ENCODE measurements around the gene SLC66A1. TPM values are rescaled to one million over a fixed set of nuclear protein-coding genes. Genes with fewer than 3 reads are reported as not detected.

SLC66A1 gene
- total RNA-seq, 1 experiment from 2014 or later, result 24.0 TPM

DNA sequence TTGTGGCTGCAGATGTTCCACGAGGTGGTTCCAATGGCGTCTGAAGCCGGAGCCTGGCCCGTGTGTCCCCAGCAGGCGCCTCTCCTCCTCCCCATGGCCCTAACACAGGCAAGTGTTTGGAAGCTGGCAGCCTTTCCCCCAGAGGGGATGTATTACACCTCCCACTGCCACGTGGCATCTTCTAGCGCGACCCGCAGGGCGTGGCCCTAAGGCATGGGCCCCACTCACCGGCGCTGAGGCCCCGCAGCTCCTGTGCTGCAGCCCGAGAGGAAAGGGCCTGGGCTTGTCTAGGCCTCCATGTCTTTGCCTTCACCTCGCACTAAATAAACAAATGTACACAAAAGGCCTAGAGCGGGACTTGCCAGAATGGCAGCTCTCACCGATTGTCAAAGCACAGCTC is 37.9 kb downstream of the SLC66A1 start:
- ChIA-PET POLR2A (no interaction called here), CTCF (no interaction called here)
- TF ChIP-seq, protein P1, sequence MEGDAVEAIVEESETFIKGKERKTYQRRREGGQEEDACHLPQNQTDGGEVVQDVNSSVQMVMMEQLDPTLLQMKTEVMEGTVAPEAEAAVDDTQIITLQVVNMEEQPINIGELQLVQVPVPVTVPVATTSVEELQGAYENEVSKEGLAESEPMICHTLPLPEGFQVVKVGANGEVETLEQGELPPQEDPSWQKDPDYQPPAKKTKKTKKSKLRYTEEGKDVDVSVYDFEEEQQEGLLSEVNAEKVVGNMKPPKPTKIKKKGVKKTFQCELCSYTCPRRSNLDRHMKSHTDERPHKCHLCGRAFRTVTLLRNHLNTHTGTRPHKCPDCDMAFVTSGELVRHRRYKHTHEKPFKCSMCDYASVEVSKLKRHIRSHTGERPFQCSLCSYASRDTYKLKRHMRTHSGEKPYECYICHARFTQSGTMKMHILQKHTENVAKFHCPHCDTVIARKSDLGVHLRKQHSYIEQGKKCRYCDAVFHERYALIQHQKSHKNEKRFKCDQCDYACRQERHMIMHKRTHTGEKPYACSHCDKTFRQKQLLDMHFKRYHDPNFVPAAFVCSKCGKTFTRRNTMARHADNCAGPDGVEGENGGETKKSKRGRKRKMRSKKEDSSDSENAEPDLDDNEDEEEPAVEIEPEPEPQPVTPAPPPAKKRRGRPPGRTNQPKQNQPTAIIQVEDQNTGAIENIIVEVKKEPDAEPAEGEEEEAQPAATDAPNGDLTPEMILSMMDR (IDR thresholded peaks at IDR 0.05; ENCODE audit: insufficient read depth in 1 of 2, low read depth in 1 of 2, low read length in 1 of 2, severe bottlenecking in 1 of 2, unreplicated experiment in 1 of 2), result no peak
- no peak for DNase-seq
- Histone ChIP-seq H3K4me1 (no peaks in the 10 kb centered on the region), H3K36me3 (ENCODE audit: control insufficient read depth, insufficient read depth, low read length) (no peaks in the 10 kb centered on the region; the same call in 1 of the 2 replicates), H3K9me3 (no peaks in the 10 kb centered on the region), H3K27me3 (replicated peaks; ENCODE audit: control insufficient read depth, insufficient read depth, low read length) (no peaks in the 10 kb centered on the region), H3K4me3 (ENCODE audit: low read depth, low read length) (no peak overlapping the region)
- intact Hi-C loops (cut with micrococcal nuclease; ENCODE audit: unreplicated experiment), result no loop called here
- no TSS peak for BruUV-seq (replicated peaks)
- Mint-ChIP-seq H3K4me3 (ENCODE audit: unreplicated experiment) (no peak overlapping the region), H3K36me3 (ENCODE audit: insufficient read depth, unreplicated experiment) (peaks cover 45% of the 10 kb centered on the region), H3K27me3 (ENCODE audit: insufficient read depth, unreplicated experiment) (no peaks in the 10 kb centered on the region), H3K9me3 (ENCODE audit: unreplicated experiment) (no peaks in the 10 kb centered on the region), H3K27ac (ENCODE audit: unreplicated experiment) (no peak overlapping the region), H3K4me1 (ENCODE audit: low read depth, unreplicated experiment) (peaks cover 5% of the 10 kb centered on the region)

DNA sequence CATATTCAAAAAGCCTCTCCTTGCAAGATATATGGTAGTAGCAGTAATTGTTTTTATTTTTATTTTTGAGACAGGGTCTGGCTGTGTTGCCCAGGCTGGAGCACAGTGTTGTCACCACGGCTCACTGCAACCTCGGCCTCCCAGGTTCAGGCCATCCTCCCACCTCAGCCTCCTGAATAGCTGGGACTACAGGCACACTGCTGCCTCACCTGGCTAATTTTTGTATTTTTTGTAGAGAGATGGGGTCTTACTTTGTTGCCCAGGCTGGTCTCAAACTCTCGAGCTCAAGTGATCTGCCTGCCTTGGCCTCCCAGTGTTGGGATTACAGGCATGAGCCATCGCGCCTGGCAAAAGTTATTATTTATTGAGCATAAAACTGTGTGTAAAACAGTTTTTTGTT is 38.4 kb downstream of the SLC66A1 start:
- no peak overlapping the region for H3K4me3 ChIP-seq (ENCODE audit: low read depth, low read length)
- no peak overlapping the region for H3K27ac Mint-ChIP-seq (ENCODE audit: unreplicated experiment)
- TF ChIP-seq, protein P1 (IDR thresholded peaks at IDR 0.05; ENCODE audit: insufficient read depth in 1 of 2, low read depth in 1 of 2, low read length in 1 of 2, severe bottlenecking in 1 of 2, unreplicated experiment in 1 of 2), result no peak
- H3K4me3 Mint-ChIP-seq (ENCODE audit: unreplicated experiment), result no peak overlapping the region
- peaks cover 5% of the 10 kb centered on the region for H3K4me1 Mint-ChIP-seq (ENCODE audit: low read depth, unreplicated experiment)
- H3K4me1 ChIP-seq, result no peaks in the 10 kb centered on the region
- intact Hi-C loops (cut with micrococcal nuclease; ENCODE audit: unreplicated experiment), result no loop called here
- DNase-seq, result no peak
- no peaks in the 10 kb centered on the region for H3K9me3 Mint-ChIP-seq (ENCODE audit: unreplicated experiment)
- ChIA-PET POLR2A (no interaction called here), CTCF (no interaction called here)
- no peaks in the 10 kb centered on the region for H3K9me3 ChIP-seq
- H3K27me3 Mint-ChIP-seq (ENCODE audit: insufficient read depth, unreplicated experiment), result no peaks in the 10 kb centered on the region
- BruUV-seq (replicated peaks), result no TSS peak
- H3K36me3 ChIP-seq (ENCODE audit: control insufficient read depth, insufficient read depth, low read length), result no peaks in the 10 kb centered on the region; the same call in 1 of the 2 replicates
- no peaks in the 10 kb centered on the region for H3K27me3 ChIP-seq (replicated peaks; ENCODE audit: control insufficient read depth, insufficient read depth, low read length)
- peaks cover 49% of the 10 kb centered on the region for H3K36me3 Mint-ChIP-seq (ENCODE audit: insufficient read depth, unreplicated experiment)

DNA sequence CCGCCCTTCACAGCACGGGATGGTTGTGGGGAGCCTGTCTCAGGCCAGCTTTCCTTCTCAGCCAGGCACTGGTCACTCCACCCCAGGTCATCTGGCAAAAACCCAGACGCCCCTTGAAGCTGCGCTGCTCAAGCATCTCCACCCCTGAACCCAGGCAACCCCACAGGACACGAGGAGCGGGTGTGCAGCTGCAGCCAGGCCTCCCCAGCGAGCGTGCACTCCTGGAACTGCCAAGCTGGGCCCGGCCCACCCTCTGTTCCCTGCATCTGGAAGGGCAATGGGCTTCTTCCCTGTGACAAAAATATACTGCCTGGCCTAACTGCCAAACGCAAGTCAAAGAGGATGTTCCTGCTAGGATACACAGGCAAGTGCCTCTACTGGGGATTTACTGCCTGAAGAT is 39.7 kb downstream of the SLC66A1 start:
- H3K4me3 ChIP-seq (ENCODE audit: low read depth, low read length), result no peak overlapping the region
- ChIA-PET POLR2A (no interaction called here), CTCF (no interaction called here)
- no peak overlapping the region for H3K27ac Mint-ChIP-seq (ENCODE audit: unreplicated experiment)
- no peak for DNase-seq
- peaks cover 50% of the 10 kb centered on the region for H3K36me3 Mint-ChIP-seq (ENCODE audit: insufficient read depth, unreplicated experiment)
- H3K27me3 ChIP-seq (replicated peaks; ENCODE audit: control insufficient read depth, insufficient read depth, low read length), result no peaks in the 10 kb centered on the region
- no peaks in the 10 kb centered on the region for H3K27me3 Mint-ChIP-seq (ENCODE audit: insufficient read depth, unreplicated experiment)
- H3K36me3 ChIP-seq (ENCODE audit: control insufficient read depth, insufficient read depth, low read length), result peaks cover 1% of the 10 kb centered on the region; the same call in 1 of the 2 replicates
- TF ChIP-seq, protein P1 (IDR thresholded peaks at IDR 0.05; ENCODE audit: insufficient read depth in 1 of 2, low read depth in 1 of 2, low read length in 1 of 2, severe bottlenecking in 1 of 2, unreplicated experiment in 1 of 2), result no peak
- H3K4me3 Mint-ChIP-seq (ENCODE audit: unreplicated experiment), result no peak overlapping the region
- no peaks in the 10 kb centered on the region for H3K9me3 Mint-ChIP-seq (ENCODE audit: unreplicated experiment)
- intact Hi-C loops (cut with micrococcal nuclease; ENCODE audit: unreplicated experiment), result no loop called here
- no TSS peak for BruUV-seq (replicated peaks)
- peaks cover 5% of the 10 kb centered on the region for H3K4me1 Mint-ChIP-seq (ENCODE audit: low read depth, unreplicated experiment)
- no peaks in the 10 kb centered on the region for H3K9me3 ChIP-seq
- H3K4me1 ChIP-seq, result no peaks in the 10 kb centered on the region
